ENCODE measurements around the gene PGLYRP2. TPM values are rescaled to one million over a fixed set of nuclear protein-coding genes. Genes with fewer than 3 reads are reported as not detected.
"Not testable (repeated sequence)": the region's sequence is repeated elsewhere in the genome, so short reads cannot be mapped to it uniquely, and the experiment has no call there.

PGLYRP2 gene
- total RNA-seq, 3 donors from 2014 or later (not counting 1 experiment from before 2014, with no cell fraction given) = 0.21 to 0.28 TPM; not detected in 1

DNA sequence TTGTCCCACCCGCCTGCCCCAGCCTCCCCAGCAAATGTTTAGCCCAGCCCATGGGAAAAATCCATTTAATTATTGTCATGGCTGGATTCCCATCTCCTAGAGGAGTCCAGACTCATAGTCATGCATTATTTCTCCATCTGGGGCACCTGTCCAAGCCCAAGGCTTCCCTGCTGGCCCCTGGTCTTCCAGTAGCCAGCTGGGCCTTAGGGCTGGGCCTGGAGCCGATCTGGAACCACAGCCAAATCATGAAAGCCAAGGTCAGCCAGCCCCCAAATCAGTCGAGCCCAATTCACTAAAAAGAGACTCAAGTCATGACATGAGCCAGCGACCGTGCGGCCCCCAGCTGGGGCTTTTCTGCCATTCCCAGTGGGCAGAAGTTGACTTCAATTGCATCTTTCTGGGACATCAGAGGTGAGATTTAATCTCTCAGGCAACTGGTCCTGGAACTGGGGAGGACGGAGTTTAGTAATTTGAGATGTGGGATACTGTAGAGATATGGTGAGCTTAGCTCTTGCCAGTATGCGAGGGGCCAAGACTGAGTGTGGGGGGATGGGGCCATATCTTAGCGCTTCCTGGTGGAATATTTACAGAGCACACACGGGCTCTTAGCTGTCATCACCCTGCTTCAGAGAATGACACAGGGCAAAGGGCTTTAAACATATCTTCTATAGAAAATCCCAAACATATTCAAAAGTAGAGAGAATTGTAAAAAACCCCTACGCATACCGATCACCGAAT, 9.4 kb upstream of the PGLYRP2 start:
- H3K36me3 Mint-ChIP-seq = no peaks in the 10 kb centered on the region
- H3K4me1 ChIP-seq (ENCODE audit: control insufficient read depth, insufficient read depth, low read length) = no peaks in the 10 kb centered on the region
- H3K27ac Mint-ChIP-seq = no peak overlapping the region
- 95% methylated on average over 13 of the region's 13 CpGs for WGBS (ENCODE audit: insufficient coverage)
- H3K27ac ChIP-seq (ENCODE audit: low read length) = no peak overlapping the region
- H3K27me3 ChIP-seq (ENCODE audit: control insufficient read depth, insufficient read depth, low read length) = no peaks in the 10 kb centered on the region
- TF ChIP-seq, protein P1, sequence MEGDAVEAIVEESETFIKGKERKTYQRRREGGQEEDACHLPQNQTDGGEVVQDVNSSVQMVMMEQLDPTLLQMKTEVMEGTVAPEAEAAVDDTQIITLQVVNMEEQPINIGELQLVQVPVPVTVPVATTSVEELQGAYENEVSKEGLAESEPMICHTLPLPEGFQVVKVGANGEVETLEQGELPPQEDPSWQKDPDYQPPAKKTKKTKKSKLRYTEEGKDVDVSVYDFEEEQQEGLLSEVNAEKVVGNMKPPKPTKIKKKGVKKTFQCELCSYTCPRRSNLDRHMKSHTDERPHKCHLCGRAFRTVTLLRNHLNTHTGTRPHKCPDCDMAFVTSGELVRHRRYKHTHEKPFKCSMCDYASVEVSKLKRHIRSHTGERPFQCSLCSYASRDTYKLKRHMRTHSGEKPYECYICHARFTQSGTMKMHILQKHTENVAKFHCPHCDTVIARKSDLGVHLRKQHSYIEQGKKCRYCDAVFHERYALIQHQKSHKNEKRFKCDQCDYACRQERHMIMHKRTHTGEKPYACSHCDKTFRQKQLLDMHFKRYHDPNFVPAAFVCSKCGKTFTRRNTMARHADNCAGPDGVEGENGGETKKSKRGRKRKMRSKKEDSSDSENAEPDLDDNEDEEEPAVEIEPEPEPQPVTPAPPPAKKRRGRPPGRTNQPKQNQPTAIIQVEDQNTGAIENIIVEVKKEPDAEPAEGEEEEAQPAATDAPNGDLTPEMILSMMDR (IDR thresholded peaks at IDR 0.05) = no peak
- peaks cover 0 to 2% of the 10 kb centered on the region in 2 donors for H3K9me3 Mint-ChIP-seq
- peaks cover 3 to 5% of the 10 kb centered on the region in 2 donors for H3K27me3 Mint-ChIP-seq (ENCODE audit: low read depth in 2 of 2)
- H3K9me3 ChIP-seq (ENCODE audit: control insufficient read depth, insufficient read depth, low read length) = no peaks in the 10 kb centered on the region
- no peak overlapping the region for H3K4me3 ChIP-seq (ENCODE audit: low read length)
- H3K4me3 Mint-ChIP-seq = no peak overlapping the region
- DNase-seq (no peak), ATAC-seq (no peak)
- no peaks in the 10 kb centered on the region for H3K4me1 Mint-ChIP-seq
- intact Hi-C loops (cut with micrococcal nuclease) = no loop called here
- no peaks in the 10 kb centered on the region for H3K36me3 ChIP-seq (ENCODE audit: control insufficient read depth, insufficient read depth, low read length)

DNA sequence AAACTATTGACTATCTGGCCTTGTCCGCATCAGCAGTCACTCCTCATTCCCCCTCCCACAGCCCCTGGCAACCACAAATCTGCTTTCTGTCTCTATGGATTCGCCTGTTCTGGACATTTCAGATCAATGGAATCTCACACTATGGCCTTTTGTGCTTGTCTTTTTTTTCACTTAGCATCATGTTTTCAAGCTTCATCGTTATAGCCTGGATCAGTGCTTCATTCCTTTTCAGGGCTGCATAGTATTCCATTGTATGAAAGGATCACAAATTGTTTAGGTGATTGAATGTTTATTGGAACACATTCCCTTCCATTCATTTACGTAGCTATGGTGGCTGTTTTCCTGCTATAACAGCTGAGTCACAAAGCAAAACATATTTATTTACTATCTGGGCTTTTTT, 7.7 kb upstream of the PGLYRP2 start:
- Mint-ChIP-seq H3K36me3 (no peaks in the 10 kb centered on the region), H3K4me3 (no peak overlapping the region), H3K27me3 (ENCODE audit: low read depth in 2 of 2) (no peaks in the 10 kb centered on the region), H3K9me3 (peaks cover 0 to 2% of the 10 kb centered on the region in 2 donors), H3K4me1 (no peaks in the 10 kb centered on the region), H3K27ac (no peak overlapping the region)
- Histone ChIP-seq H3K27ac (ENCODE audit: low read length) (no peak overlapping the region), H3K4me1 (ENCODE audit: control insufficient read depth, insufficient read depth, low read length) (no peaks in the 10 kb centered on the region), H3K9me3 (ENCODE audit: control insufficient read depth, insufficient read depth, low read length) (no peaks in the 10 kb centered on the region), H3K36me3 (ENCODE audit: control insufficient read depth, insufficient read depth, low read length) (no peaks in the 10 kb centered on the region), H3K4me3 (ENCODE audit: low read length) (no peak overlapping the region), H3K27me3 (ENCODE audit: control insufficient read depth, insufficient read depth, low read length) (no peaks in the 10 kb centered on the region)
- ATAC-seq = no peak
- WGBS (ENCODE audit: insufficient coverage) = 97% methylated on average over 3 of the region's 4 CpGs
- intact Hi-C loops (cut with micrococcal nuclease) = no loop called here
- TF ChIP-seq, protein P1 (IDR thresholded peaks at IDR 0.05) = no peak
- no peak for DNase-seq

DNA sequence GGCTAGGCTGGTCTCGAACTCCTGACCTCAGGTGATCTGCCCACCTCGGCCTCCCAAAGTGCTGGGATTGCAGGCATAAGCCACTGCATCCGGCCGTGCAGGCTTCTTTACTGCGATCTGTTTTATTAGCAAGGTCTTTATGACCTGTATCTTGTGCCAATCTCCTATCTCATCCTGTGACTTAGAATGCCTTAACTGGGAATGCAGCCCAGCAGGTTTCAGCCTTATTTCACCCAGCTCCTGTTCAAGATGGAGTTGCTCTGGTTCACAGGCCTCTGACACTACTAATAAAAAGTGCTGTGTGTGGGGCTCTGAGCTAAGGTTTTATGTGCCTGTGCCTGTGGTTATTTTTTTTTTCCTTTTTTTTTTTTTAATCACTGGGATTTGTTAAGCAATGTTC, 6.5 kb upstream of the PGLYRP2 start:
- intact Hi-C loops (cut with micrococcal nuclease); ATAC-seq; H3K27ac ChIP-seq (ENCODE audit: low read length): not testable (repeated sequence)

DNA sequence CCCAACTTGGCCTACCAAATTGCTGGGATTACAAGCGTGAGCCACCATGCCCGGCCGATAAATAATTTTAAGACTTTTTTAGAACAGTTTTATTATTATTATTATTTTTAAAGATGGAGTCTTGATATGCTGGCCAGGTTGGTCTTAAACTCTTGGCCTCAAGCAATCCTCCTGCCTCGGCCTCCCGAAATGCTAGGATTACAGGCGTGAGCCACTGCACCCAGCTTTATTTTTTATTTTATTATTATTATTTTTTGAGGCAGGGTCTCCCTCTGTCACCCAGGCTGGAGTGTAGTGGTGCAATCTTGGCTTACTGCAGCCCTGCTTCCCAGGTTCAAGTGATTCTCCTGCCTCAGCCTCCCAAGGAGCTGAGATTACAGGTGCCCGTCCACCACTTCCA, 1.7 kb upstream of the PGLYRP2 start:
- H3K27ac Mint-ChIP-seq; H3K9me3 Mint-ChIP-seq; H3K36me3 Mint-ChIP-seq; H3K27me3 ChIP-seq (ENCODE audit: control insufficient read depth, insufficient read depth, low read length); H3K9me3 ChIP-seq (ENCODE audit: control insufficient read depth, insufficient read depth, low read length); H3K4me3 Mint-ChIP-seq; H3K36me3 ChIP-seq (ENCODE audit: control insufficient read depth, insufficient read depth, low read length); DNase-seq; H3K27me3 Mint-ChIP-seq (ENCODE audit: low read depth in 2 of 2); H3K4me3 ChIP-seq (ENCODE audit: low read length); intact Hi-C loops (cut with micrococcal nuclease); ATAC-seq; H3K27ac ChIP-seq (ENCODE audit: low read length): not testable (repeated sequence)
- H3K4me1 ChIP-seq (ENCODE audit: control insufficient read depth, insufficient read depth, low read length) = peaks cover 17% of the 10 kb centered on the region
- 96% methylated on average over 5 of the region's 7 CpGs for WGBS (ENCODE audit: insufficient coverage)
- peaks cover 10 to 20% of the 10 kb centered on the region in 2 donors for H3K4me1 Mint-ChIP-seq

More for the DNA sequence above, 6.5 kb upstream of the PGLYRP2 start:
- not testable (repeated sequence) for H3K4me1 ChIP-seq (ENCODE audit: control insufficient read depth, insufficient read depth, low read length); H3K27me3 ChIP-seq (ENCODE audit: control insufficient read depth, insufficient read depth, low read length); H3K36me3 Mint-ChIP-seq; DNase-seq; H3K27me3 Mint-ChIP-seq (ENCODE audit: low read depth in 2 of 2); H3K9me3 ChIP-seq (ENCODE audit: control insufficient read depth, insufficient read depth, low read length); H3K4me3 ChIP-seq (ENCODE audit: low read length); H3K9me3 Mint-ChIP-seq; H3K4me3 Mint-ChIP-seq; H3K27ac Mint-ChIP-seq; H3K4me1 Mint-ChIP-seq; H3K36me3 ChIP-seq (ENCODE audit: control insufficient read depth, insufficient read depth, low read length)
- WGBS (ENCODE audit: insufficient coverage) = 98% methylated on average over 5 of the region's 5 CpGs
